RWPE2 (cell line): ENCODE results near the gene KRT84.

Experiments
- ATAC-seq: fragments of 200-7000 bp; cut with Tn5 transposase; 3 replicates; pipeline ENCODE4 v1.9.1; 2021; ENCODE audit warnings: low read depth
- DNase-seq: peaks from one replicate; pipeline ENCODE4 v3.0.0-alpha.2; 2020; ENCODE audit warnings: low spot score
- H3K27ac ChIP-seq: fragments of 450-650 bp; 2 replicates; pipeline ENCODE4 v1.5.1; 2017; ENCODE audit warnings: mild to moderate bottlenecking; ENCODE audit not compliant: poor library complexity, severe bottlenecking
- H3K27me3 ChIP-seq: fragments of 250-450 bp; sonication (Bioruptor Pico); 2 replicates; pipeline ENCODE4 v1.5.1; 2021; ENCODE audit warnings: mild to moderate bottlenecking, moderate library complexity; ENCODE audit not compliant: insufficient read depth, poor library complexity, severe bottlenecking
- H3K36me3 ChIP-seq: fragments of 250-450 bp; sonication (Bioruptor Pico); 2 replicates; pipeline ENCODE4 v1.5.1; 2020; ENCODE audit warnings: low read depth, mild to moderate bottlenecking, moderate library complexity
- H3K4me1 ChIP-seq: fragments of 250-450 bp; sonication (Bioruptor Pico); 2 replicates; pipeline ENCODE4 v1.5.1; 2021; ENCODE audit warnings: mild to moderate bottlenecking, moderate library complexity; ENCODE audit not compliant: insufficient read depth, poor library complexity, severe bottlenecking
- H3K4me3 ChIP-seq: fragments of 250-450 bp; sonication (Bioruptor Pico); 2 replicates; pipeline ENCODE4 v1.5.1; 2021; ENCODE audit warnings: mild to moderate bottlenecking, moderate library complexity; ENCODE audit not compliant: severe bottlenecking
- H3K9me3 ChIP-seq: fragments of 250-450 bp; sonication (Bioruptor Pico); 2 replicates; pipeline ENCODE4 v1.5.1; 2021; ENCODE audit warnings: mild to moderate bottlenecking, moderate library complexity; ENCODE audit not compliant: severe bottlenecking
- TF ChIP-seq, protein P1 (sequence below): fragments of 450-650 bp; IDR thresholded peaks from one replicate; pipeline ENCODE4 v1.5.1; 2017; ENCODE audit warnings: mild to moderate bottlenecking, moderate library complexity; ENCODE audit not compliant: poor library complexity, severe bottlenecking

Gene KRT84

DNA sequence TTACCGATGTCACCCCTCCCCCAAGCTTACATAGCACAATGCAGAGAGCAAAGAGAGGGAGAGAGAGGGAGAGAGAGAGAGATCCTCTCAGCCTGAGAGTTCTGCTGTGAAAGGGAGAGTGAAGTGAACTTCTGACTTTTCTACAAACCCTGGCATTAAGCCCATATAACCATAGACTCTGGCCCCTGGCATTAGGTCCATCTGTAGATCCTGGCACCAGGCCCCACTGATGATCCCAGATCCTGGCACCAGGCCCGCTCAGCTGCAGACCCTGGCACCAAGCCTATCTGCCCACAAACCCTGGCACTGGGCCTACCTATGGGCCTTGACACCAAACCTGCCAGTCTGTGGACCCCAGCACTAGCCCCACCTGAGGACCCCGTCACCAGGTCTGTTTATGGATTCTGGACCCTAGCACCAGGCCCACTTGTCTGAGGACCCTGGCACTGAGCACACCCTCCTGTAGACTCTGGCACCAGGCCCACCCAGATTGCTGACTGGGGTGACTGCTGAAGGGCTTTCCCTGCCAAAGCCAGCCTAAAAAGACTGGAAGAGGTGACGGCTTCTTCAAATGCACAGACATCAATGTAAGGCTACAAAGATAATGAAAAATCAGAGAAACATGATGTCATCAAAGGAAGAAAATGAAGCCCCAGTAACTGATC is 49.7 kb downstream of the KRT84 start:
- Histone ChIP-seq H3K36me3 (no peaks in the 10 kb centered on the region), H3K4me3 (no peak overlapping the region), H3K27me3 (no peaks in the 10 kb centered on the region), H3K27ac (no peak overlapping the region), H3K9me3 (peaks cover 3% of the 10 kb centered on the region), H3K4me1 (peaks cover 7% of the 10 kb centered on the region)
- TF ChIP-seq, protein P1, sequence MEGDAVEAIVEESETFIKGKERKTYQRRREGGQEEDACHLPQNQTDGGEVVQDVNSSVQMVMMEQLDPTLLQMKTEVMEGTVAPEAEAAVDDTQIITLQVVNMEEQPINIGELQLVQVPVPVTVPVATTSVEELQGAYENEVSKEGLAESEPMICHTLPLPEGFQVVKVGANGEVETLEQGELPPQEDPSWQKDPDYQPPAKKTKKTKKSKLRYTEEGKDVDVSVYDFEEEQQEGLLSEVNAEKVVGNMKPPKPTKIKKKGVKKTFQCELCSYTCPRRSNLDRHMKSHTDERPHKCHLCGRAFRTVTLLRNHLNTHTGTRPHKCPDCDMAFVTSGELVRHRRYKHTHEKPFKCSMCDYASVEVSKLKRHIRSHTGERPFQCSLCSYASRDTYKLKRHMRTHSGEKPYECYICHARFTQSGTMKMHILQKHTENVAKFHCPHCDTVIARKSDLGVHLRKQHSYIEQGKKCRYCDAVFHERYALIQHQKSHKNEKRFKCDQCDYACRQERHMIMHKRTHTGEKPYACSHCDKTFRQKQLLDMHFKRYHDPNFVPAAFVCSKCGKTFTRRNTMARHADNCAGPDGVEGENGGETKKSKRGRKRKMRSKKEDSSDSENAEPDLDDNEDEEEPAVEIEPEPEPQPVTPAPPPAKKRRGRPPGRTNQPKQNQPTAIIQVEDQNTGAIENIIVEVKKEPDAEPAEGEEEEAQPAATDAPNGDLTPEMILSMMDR: no peak
- ATAC-seq (no peak), DNase-seq (no peak)

DNA sequence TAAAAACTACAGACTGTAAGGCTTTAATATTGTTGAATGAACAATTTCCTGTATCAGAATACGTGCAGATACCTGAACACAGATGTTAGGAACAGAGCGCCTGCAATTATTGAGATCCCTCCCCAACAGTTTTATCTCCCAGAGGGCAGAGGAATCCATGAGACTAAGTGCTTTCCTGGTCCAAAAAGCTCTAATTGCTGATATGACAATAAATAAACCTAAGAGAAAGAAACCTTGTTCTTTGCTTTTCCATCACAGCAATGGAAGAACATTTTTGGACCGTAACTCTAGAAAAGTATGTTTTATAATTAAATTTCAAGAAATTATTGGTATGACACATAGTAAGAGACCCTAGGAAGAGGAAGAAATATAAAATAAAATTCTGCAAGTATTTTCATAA is 51.3 kb downstream of the KRT84 start:
- ATAC-seq: no peak
- DNase-seq: no peak
- H3K27ac ChIP-seq: no peak overlapping the region

DNA sequence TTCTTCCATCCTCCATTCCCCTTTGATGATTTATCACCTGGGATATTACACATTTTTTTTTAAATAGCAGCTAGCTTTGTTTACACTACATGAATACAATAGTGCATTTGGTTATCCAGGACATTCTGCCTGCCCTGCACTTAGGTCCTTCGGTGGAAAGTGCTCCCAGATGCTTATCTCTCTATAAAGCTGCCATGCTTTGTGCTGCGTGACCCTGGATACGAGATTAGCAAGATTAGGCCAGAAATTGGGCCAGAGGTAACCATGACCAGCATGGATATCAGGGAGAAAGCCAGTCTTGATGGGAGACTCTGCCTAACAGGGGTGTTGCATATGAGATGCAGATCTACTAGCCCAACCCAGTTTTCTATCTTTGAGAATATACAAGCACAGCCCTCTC is 52.1 kb downstream of the KRT84 start:
- Histone ChIP-seq H3K27me3 (no peaks in the 10 kb centered on the region), H3K9me3 (peaks cover 3% of the 10 kb centered on the region), H3K27ac (no peak overlapping the region), H3K4me3 (no peak overlapping the region), H3K4me1 (peaks cover 1% of the 10 kb centered on the region), H3K36me3 (no peaks in the 10 kb centered on the region)
- TF ChIP-seq, protein P1: no peak
- DNase-seq: no peak
- no peak for ATAC-seq

More for the DNA sequence above, 51.3 kb downstream of the KRT84 start:
- Histone ChIP-seq H3K27me3 (no peaks in the 10 kb centered on the region), H3K9me3 (peaks cover 3% of the 10 kb centered on the region), H3K36me3 (no peaks in the 10 kb centered on the region), H3K4me1 (peaks cover 7% of the 10 kb centered on the region), H3K4me3 (no peak overlapping the region)
- TF ChIP-seq, protein P1: no peak

DNA sequence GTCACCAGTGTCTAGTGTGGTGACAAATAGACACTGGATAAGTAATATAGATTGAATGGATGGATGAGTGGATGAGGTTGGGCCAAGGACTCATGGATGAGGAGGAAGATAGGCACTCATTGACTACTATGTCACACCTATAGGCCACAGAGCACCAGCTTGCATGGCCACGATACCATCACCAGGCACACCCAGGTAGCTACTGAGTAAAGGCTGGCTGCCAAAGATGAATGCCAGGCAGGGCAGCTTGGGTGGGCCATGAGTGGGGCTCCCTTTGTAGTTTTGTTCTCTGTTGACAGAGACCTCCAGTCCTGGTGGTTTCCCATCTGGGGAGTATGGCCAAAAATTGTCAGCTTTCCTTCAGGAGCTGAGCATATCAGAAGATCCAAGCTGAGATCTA is 53.1 kb downstream of the KRT84 start:
- no peak for ATAC-seq
- H3K27ac ChIP-seq: no peak overlapping the region
- H3K4me3 ChIP-seq: no peak overlapping the region
- no peaks in the 10 kb centered on the region for H3K4me1 ChIP-seq
- TF ChIP-seq, protein P1: no peak
- DNase-seq: no peak
- no peaks in the 10 kb centered on the region for H3K27me3 ChIP-seq
- peaks cover 3% of the 10 kb centered on the region for H3K9me3 ChIP-seq
- no peaks in the 10 kb centered on the region for H3K36me3 ChIP-seq

DNA sequence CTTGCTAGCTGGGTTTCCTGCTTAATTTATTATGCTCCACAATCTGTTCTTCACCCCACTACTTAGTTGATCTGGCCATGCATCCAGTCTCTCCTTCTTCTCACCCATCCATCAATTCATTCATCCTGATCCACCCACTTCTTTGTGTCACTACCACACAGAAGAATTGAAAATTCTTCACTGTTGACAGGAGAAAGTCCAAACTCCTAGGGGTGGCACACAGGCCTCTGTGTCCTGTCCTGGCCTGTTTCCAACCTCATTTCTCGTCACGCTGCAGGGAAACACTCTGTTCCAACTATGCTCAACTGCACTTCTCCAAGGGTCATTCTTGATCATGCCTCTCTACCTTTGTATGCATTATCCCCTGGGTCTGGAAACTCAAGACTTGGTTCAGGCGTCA is 53.6 kb downstream of the KRT84 start:
- H3K4me3 ChIP-seq: no peak overlapping the region
- H3K27me3 ChIP-seq: no peaks in the 10 kb centered on the region
- TF ChIP-seq, protein P1: no peak
- no peak overlapping the region for H3K27ac ChIP-seq
- no peak for ATAC-seq
- no peaks in the 10 kb centered on the region for H3K4me1 ChIP-seq
- no peak for DNase-seq
- peaks cover 3% of the 10 kb centered on the region for H3K9me3 ChIP-seq
- no peaks in the 10 kb centered on the region for H3K36me3 ChIP-seq
